Neural cell (in vitro differentiated cells): Measurements from ENCODE around the gene OBSCN. TPM values are rescaled to one million over a fixed set of nuclear protein-coding genes. Genes with fewer than 3 reads are reported as not detected.

ENCODE experiments used
- H2AFZ ChIP-seq: fragments of 200-600, 300-800 bp; sonication (generic), shearing (Covaris generic); 2 replicates; pipeline ENCODE4 v1.6.0; 2014; ENCODE audit warnings: low read depth, mild to moderate bottlenecking, antibody characterized with exemption, low read length, moderate library complexity
- H3F3A ChIP-seq: fragments of 200-600 bp; shearing (Covaris generic); 2 replicates; pipeline ENCODE4 v1.6.1; 2016; ENCODE audit warnings: mild to moderate bottlenecking, moderate library complexity, mixed read lengths, antibody characterized with exemption, low read length; ENCODE audit not compliant: insufficient read depth, poor library complexity, severe bottlenecking
- H3K27ac ChIP-seq: fragments of 200-600, 300-800 bp; sonication (generic), shearing (Covaris generic); 2 replicates; pipeline ENCODE4 v1.5.1; 2014; ENCODE audit warnings: mild to moderate bottlenecking, low read length, moderate library complexity
- H3K27me3 ChIP-seq: fragments of 300-800, 200-600 bp; sonication (generic), shearing (Covaris generic); 2 replicates; pipeline ENCODE4 v1.6.0; 2014; ENCODE audit warnings: mild to moderate bottlenecking, low read depth, low read length, moderate library complexity; ENCODE audit not compliant: insufficient read depth
- H3K36me3 ChIP-seq: fragments of 300-800, 200-600 bp; sonication (generic), shearing (Covaris generic); 2 replicates; pipeline ENCODE4 v1.5.1; 2014; ENCODE audit warnings: mild to moderate bottlenecking, antibody characterized with exemption, low read length, moderate library complexity; ENCODE audit not compliant: insufficient read depth
- H3K4me2 ChIP-seq: fragments of 300-800, 200-600 bp; sonication (generic), shearing (Covaris generic); 2 replicates; pipeline ENCODE4 v1.6.0; 2014; ENCODE audit warnings: mild to moderate bottlenecking, low read length
- H3K4me3 ChIP-seq: fragments of 300-800, 200-600 bp; sonication (generic), shearing (Covaris generic); 2 replicates; pipeline ENCODE4 v1.5.1; 2014; ENCODE audit warnings: mild to moderate bottlenecking, low read length, moderate library complexity
- H3K79me2 ChIP-seq: fragments of 200-600 bp; shearing (Covaris generic); replicated peaks from 2 replicates; pipeline ENCODE4 v1.6.0; 2014; ENCODE audit warnings: mild to moderate bottlenecking, low read length, moderate library complexity; ENCODE audit not compliant: insufficient read depth
- H3K9ac ChIP-seq: fragments of 300-800, 200-600 bp; sonication (generic), shearing (Covaris generic); 2 replicates; pipeline ENCODE4 v1.6.1; 2016; ENCODE audit warnings: mild to moderate bottlenecking, low read length, mixed read lengths
- H3K9me2 ChIP-seq: fragments of 200-600 bp; shearing (Covaris generic); 2 replicates; pipeline ENCODE4 v1.6.1; 2016; ENCODE audit warnings: mild to moderate bottlenecking, low read length, mixed read lengths; ENCODE audit not compliant: insufficient read depth
- H3K9me3 ChIP-seq: fragments of 200-600, 300-800 bp; sonication (generic), shearing (Covaris generic); 2 replicates; pipeline ENCODE4 v1.6.1; 2016; ENCODE audit warnings: mild to moderate bottlenecking, mixed run types, low read length, moderate library complexity, mixed read lengths
- H4K20me1 ChIP-seq: fragments of 200-600 bp; shearing (Covaris generic); 2 replicates; pipeline ENCODE4 v1.6.1; 2016; ENCODE audit warnings: mild to moderate bottlenecking, mixed run types; ENCODE audit not compliant: insufficient read depth
- EP300 ChIP-seq: fragments of 450-650 bp; conservative IDR thresholded peaks from 2 replicates; pipeline ENCODE4 v1.6.1; 2014; ENCODE audit warnings: antibody characterized with exemption, mild to moderate bottlenecking, moderate library complexity; ENCODE audit not compliant: poor library complexity, severe bottlenecking
- EZH2 ChIP-seq: fragments of 200-600, 300-800 bp; shearing (Covaris generic), sonication (generic); IDR thresholded peaks from 2 replicates; pipeline ENCODE4 v1.6.1; 2014; ENCODE audit warnings: antibody characterized with exemption, low read length, borderline replicate concordance, mild to moderate bottlenecking; ENCODE audit not compliant: insufficient read depth, poor library complexity, severe bottlenecking
- MXI1 ChIP-seq: fragments of 450-650 bp; conservative IDR thresholded peaks from 2 replicates; pipeline ENCODE4 v1.6.1; 2014; ENCODE audit warnings: antibody characterized with exemption, mild to moderate bottlenecking; ENCODE audit not compliant: poor library complexity, severe bottlenecking
- POLR2AphosphoS5 ChIP-seq: IDR thresholded peaks from 2 replicates; pipeline ENCODE4 v1.6.1; 2012
- RAD21 ChIP-seq: fragments of 450-650 bp; conservative IDR thresholded peaks from 2 replicates; pipeline ENCODE4 v1.6.1; 2014; ENCODE audit warnings: antibody characterized with exemption, mild to moderate bottlenecking, moderate library complexity
- SMC3 ChIP-seq: fragments of 450-650 bp; conservative IDR thresholded peaks from 2 replicates; pipeline ENCODE4 v1.6.1; 2014; ENCODE audit warnings: antibody characterized with exemption, mild to moderate bottlenecking, moderate library complexity; ENCODE audit not compliant: poor library complexity
- TAF1 ChIP-seq: IDR thresholded peaks from 2 replicates; pipeline ENCODE4 v1.6.1; 2012; ENCODE audit warnings: low read depth
- polyA plus RNA-seq: library from polyadenylated mRNA; depleted of rRNA; stranded (reverse); fragments of >200 nt; gene quantifications from 2 replicates; pipeline ENCODE4 v1.2.3, GENCODE V29; 2014
- TF ChIP-seq, protein P1 (sequence below): IDR thresholded peaks from 2 replicates; pipeline ENCODE4 v1.6.1; 2012; ENCODE audit warnings: borderline replicate concordance
- TF ChIP-seq, protein P2 (sequence below): fragments of 450-650 bp; IDR thresholded peaks from 2 replicates; pipeline ENCODE4 v1.5.1; 2014; ENCODE audit warnings: antibody characterized with exemption, mild to moderate bottlenecking, moderate library complexity; ENCODE audit not compliant: poor library complexity, severe bottlenecking

The OBSCN gene
- polyA plus RNA-seq, 1 donor from 2014 or later: 7.2 TPM

DNA sequence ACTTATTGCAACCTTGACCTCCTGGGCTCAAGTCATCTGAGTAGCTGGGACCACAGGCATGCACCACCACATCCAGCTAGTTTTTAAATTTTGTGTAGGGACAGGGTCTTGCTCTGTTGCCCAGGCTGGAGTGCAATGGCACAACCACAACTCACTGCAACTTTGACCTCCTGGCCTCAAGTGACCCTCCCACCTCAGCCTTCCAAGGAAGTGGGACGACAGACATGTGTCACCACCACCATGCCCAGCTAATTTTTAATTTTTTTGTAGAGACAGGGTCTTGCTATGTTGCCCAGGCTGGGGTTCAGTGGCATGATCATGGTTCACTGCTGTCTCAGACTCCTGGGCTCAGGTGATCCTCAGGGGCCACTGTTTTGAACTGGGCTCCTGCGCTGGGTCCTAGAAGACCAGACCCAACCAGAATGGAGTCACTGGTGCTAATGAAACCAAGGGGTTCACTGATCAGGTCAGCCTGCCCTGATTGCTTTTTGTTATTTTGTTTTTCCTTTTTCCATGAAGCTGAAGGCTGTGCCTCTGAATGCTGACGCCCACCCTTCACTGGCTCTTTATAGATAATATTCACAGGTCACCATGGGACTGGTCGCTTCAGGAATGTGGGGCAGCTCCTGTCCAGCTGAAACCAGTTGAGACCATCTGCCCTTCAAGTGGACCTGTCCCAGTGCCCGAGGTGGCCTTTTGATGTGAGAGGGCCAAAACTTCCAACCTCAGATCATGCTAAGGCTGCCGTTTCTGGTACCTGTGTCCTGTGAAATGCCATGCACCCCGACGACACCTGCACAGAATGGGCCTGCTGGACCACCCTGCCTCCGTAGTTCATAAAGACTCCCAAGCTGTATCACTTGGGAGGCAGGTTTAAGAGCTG, 203.9 kb downstream of the OBSCN start:
- Histone ChIP-seq H3K9me3 (no peaks in the 10 kb centered on the region), H3K4me2 (no peak overlapping the region), H3K9me2 (no peaks in the 10 kb centered on the region), H3K27ac (no peak overlapping the region), H3K79me2 (peaks cover 7% of the 10 kb centered on the region), H3F3A (no peaks in the 10 kb centered on the region), H3K9ac (no peak overlapping the region), H3K36me3 (no peaks in the 10 kb centered on the region), H2AFZ (no peak overlapping the region), H4K20me1 (no peaks in the 10 kb centered on the region), H3K4me3 (no peak overlapping the region), H3K27me3 (peaks cover 11% of the 10 kb centered on the region)
- TF ChIP-seq TAF1: no peak
- TF ChIP-seq EZH2: no peak
- no peak for TF ChIP-seq EP300

DNA sequence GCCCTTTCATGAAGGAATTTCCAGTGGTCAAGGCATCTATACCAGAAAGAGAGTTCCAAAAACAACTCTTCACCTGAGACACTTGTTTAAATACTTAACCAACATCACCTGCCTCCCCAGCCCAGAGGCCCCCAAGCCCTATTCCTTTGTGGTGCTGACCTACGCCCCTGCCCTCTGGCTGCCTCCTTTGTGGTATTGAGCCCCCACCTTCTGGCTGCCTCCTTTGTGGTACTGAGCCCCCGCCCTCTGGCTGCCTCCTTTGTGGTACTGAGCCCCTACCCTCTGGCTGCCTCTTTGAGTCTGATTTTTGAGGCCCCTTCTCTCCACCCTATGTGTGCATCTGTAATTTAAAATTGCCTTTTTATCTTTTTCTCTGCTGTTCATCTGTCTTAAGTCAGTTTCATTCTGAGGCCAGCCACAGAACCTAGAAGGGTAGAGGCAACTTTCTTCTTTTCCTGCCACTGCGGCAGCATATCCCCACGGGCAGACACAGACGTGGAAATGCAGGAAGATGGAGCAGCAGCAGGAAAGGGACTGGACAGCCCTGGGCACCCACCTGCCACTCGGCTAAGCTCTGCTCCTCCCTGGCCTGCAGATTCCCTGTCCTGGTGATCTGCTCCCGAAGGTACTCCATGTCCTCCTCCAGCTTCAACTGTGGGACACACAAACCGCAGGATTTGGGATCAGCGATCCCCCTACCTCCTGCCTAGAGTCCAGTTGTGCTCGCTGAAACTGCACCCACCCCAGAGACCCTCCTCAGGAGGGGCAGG, 205.6 kb downstream of the OBSCN start:
- Histone ChIP-seq H2AFZ (no peak overlapping the region), H3K4me2 (no peak overlapping the region), H3K27me3 (peaks cover 11% of the 10 kb centered on the region), H3K9ac (no peak overlapping the region), H3F3A (no peaks in the 10 kb centered on the region), H4K20me1 (no peaks in the 10 kb centered on the region), H3K9me3 (no peaks in the 10 kb centered on the region), H3K27ac (no peak overlapping the region), H3K9me2 (no peaks in the 10 kb centered on the region), H3K79me2 (no peaks in the 10 kb centered on the region), H3K36me3 (no peaks in the 10 kb centered on the region), H3K4me3 (no peak overlapping the region)
- no peak for TF ChIP-seq EP300
- TF ChIP-seq, protein P1, sequence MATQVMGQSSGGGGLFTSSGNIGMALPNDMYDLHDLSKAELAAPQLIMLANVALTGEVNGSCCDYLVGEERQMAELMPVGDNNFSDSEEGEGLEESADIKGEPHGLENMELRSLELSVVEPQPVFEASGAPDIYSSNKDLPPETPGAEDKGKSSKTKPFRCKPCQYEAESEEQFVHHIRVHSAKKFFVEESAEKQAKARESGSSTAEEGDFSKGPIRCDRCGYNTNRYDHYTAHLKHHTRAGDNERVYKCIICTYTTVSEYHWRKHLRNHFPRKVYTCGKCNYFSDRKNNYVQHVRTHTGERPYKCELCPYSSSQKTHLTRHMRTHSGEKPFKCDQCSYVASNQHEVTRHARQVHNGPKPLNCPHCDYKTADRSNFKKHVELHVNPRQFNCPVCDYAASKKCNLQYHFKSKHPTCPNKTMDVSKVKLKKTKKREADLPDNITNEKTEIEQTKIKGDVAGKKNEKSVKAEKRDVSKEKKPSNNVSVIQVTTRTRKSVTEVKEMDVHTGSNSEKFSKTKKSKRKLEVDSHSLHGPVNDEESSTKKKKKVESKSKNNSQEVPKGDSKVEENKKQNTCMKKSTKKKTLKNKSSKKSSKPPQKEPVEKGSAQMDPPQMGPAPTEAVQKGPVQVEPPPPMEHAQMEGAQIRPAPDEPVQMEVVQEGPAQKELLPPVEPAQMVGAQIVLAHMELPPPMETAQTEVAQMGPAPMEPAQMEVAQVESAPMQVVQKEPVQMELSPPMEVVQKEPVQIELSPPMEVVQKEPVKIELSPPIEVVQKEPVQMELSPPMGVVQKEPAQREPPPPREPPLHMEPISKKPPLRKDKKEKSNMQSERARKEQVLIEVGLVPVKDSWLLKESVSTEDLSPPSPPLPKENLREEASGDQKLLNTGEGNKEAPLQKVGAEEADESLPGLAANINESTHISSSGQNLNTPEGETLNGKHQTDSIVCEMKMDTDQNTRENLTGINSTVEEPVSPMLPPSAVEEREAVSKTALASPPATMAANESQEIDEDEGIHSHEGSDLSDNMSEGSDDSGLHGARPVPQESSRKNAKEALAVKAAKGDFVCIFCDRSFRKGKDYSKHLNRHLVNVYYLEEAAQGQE: no peak
- TF ChIP-seq MXI1: no peak
- no peak for TF ChIP-seq POLR2AphosphoS5
- no peak for TF ChIP-seq RAD21
- no peak for TF ChIP-seq TAF1
- TF ChIP-seq, protein P2, sequence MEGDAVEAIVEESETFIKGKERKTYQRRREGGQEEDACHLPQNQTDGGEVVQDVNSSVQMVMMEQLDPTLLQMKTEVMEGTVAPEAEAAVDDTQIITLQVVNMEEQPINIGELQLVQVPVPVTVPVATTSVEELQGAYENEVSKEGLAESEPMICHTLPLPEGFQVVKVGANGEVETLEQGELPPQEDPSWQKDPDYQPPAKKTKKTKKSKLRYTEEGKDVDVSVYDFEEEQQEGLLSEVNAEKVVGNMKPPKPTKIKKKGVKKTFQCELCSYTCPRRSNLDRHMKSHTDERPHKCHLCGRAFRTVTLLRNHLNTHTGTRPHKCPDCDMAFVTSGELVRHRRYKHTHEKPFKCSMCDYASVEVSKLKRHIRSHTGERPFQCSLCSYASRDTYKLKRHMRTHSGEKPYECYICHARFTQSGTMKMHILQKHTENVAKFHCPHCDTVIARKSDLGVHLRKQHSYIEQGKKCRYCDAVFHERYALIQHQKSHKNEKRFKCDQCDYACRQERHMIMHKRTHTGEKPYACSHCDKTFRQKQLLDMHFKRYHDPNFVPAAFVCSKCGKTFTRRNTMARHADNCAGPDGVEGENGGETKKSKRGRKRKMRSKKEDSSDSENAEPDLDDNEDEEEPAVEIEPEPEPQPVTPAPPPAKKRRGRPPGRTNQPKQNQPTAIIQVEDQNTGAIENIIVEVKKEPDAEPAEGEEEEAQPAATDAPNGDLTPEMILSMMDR: no peak
- no peak for TF ChIP-seq SMC3
- TF ChIP-seq EZH2: no peak
